Spinal cord (tissue), 10 donors: ENCODE results near the gene ANXA6. TPM values are rescaled to one million over a fixed set of nuclear protein-coding genes. Genes with fewer than 3 reads are reported as not detected.

Experiments
- DNase-seq, 6 donors: peaks; one replicate each; pipeline versions ENCODE4 v3.0.0 to v3.0.0-alpha.2; 2013 to 2015; ENCODE audit warnings: low spot score in 6 of 6, low read depth in 4 of 6
- H3K27ac ChIP-seq: one replicate; pipeline ENCODE4 v1.5.1; 2013; ENCODE audit warnings: low read depth, low read length, control low read depth
- H3K27me3 ChIP-seq: one replicate; pipeline ENCODE4 v1.6.1; 2013; ENCODE audit warnings: low read length; ENCODE audit not compliant: control insufficient read depth, insufficient read depth
- H3K36me3 ChIP-seq: one replicate; pipeline ENCODE4 v1.6.1; 2013; ENCODE audit warnings: low read length; ENCODE audit not compliant: control insufficient read depth, insufficient read depth
- H3K4me1 ChIP-seq: one replicate; pipeline ENCODE4 v1.6.1; 2013; ENCODE audit warnings: low read length; ENCODE audit not compliant: control insufficient read depth, insufficient read depth
- H3K4me3 ChIP-seq: one replicate; pipeline ENCODE4 v1.5.1; 2013; ENCODE audit warnings: low read depth, low read length, control low read depth
- H3K9me3 ChIP-seq: one replicate; pipeline ENCODE4 v1.6.1; 2013; ENCODE audit warnings: low read length; ENCODE audit not compliant: control insufficient read depth, insufficient read depth
- WGBS: methylation state at CpG from one replicate; pipeline ENCODE4 v1.1.5; 2013; ENCODE audit warnings: missing lambda C conversion rate; ENCODE audit not compliant: insufficient coverage; 5-methylcytosine and 5-hydroxymethylcytosine counted together
- polyA plus RNA-seq, 2 donors: library from polyadenylated mRNA; unstranded; fragments of 120-200 nt; gene quantifications; one replicate each; pipeline ENCODE4 v1.2.1, GENCODE V29; 2013; ENCODE audit not compliant: insufficient read length in 2 of 2
- total RNA-seq, 2 donors: library from RNA; depleted of rRNA in 1 of 2; stranded (reverse); fragments of 120-200 nt in 1 of 2; fragments of >200 nt in 1 of 2; gene quantifications; one replicate each; pipeline versions ENCODE4 v1.2.3 to v1.2.4, GENCODE V29; 2013 to 2014
- donor health status: healthy.

ANXA6 gene
- total and polyA plus RNA-seq, 4 donors = 215 to 301 (median 271) TPM

DNA sequence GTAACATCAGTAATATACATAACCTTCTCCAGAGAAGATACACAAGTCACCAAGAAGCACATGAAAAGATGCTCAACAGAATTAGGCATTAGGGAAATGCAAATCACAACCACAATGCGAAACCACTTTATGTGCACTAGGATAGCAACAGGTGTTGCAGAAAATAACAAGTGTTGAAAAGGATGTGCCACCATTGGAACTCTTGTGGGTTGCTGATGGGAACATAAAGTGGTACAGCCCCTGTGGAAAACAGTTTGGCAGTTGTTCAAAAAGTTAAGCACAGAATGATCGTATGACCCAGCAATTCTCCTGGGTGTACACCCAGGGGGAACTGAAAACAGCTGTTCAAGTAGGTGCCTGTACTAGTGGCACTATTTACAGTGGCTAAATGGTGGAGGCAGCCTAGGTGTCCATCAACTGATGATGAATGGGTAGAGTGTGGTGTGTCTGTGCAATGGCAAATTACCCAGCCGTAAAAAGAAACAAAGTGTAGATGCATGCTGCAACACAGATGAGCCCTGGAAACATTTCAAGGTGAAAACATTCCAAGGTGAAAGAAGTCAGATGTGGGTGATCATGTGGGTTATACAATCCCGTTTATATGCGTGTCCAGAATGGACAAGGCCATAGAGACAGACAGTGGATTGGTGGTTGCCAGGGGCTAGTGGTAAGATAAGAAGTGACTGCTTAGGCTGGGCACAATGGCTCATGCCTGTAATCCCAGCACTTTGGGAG lies 39.1 kb upstream of the ANXA6 start:
- Histone ChIP-seq H3K9me3 (no peaks in the 10 kb centered on the region), H3K4me1 (no peaks in the 10 kb centered on the region), H3K27ac (no peak overlapping the region), H3K36me3 (no peaks in the 10 kb centered on the region), H3K4me3 (no peak overlapping the region), H3K27me3 (no peaks in the 10 kb centered on the region)
- DNase-seq = no peak
- 88% methylated on average over 4 of the region's 5 CpGs for WGBS

DNA sequence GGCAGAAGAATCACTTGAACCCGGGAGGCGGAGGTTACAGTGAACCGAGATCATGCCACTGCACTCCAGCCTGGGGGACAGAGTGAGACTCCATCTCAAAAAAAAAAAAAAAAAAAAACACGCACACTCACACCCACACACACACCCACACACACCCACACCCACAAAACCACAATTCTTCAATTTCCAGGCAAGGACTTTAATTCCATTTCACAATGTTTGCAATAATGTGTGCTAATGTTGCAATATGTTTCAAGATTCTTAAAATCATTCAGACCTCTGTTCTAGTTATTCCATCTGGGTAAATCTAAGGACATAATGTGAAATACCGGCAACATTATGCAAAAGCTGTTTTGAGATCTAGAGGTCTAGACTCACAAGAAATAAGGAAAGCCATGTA lies 38.0 kb upstream of the ANXA6 start:
- WGBS = no CpG with 5 or more reads among the region's 5 CpGs
- no peak overlapping the region for H3K4me3 ChIP-seq
- no peak for DNase-seq
- no peaks in the 10 kb centered on the region for H3K27me3 ChIP-seq
- no peaks in the 10 kb centered on the region for H3K4me1 ChIP-seq
- no peak overlapping the region for H3K27ac ChIP-seq
- H3K9me3 ChIP-seq = no peaks in the 10 kb centered on the region
- H3K36me3 ChIP-seq = no peaks in the 10 kb centered on the region

DNA sequence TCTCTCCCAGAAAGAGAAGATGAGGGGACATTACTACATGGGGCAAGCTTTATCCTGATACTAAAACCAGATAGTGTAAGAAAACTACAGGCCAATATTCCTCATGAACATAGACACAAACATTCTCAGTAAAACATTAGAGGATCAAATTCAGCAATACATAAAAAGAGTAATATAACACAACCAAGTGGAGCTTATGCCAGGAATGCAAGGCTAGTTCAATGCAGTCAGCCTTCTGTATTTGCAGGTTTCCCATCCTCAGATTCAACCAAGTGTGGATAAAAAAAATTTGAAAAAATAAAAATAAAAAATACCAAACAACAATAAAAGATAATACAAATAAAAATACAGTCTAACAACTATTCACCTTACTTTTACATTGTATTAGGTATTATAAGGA lies 35.0 kb upstream of the ANXA6 start:
- peaks cover 2% of the 10 kb centered on the region for H3K9me3 ChIP-seq
- no peak overlapping the region for H3K4me3 ChIP-seq
- H3K27ac ChIP-seq = no peak overlapping the region
- no peak for DNase-seq
- H3K36me3 ChIP-seq = no peaks in the 10 kb centered on the region
- H3K27me3 ChIP-seq = no peaks in the 10 kb centered on the region
- no peaks in the 10 kb centered on the region for H3K4me1 ChIP-seq

DNA sequence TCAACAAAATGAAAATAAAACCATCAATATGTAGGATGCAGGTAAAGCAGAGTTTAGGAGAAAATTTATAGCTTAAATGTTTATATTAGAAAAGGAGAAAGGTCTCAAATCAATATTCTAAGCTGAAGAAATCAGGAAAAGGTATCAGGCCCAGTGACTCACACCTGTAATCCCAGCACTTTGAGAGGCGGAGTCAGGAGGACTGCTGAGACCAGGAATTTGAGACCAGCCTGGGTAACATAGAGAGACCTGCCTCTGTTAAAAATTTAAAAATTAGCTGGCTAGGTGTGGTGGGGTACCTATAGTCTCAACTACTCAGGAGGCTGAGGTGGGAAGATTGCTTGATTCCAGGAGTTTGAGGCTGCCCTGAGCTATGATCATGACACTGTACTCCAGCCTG lies 34.1 kb upstream of the ANXA6 start:
- Histone ChIP-seq H3K9me3 (peaks cover 2% of the 10 kb centered on the region), H3K27me3 (no peaks in the 10 kb centered on the region), H3K4me1 (no peaks in the 10 kb centered on the region), H3K27ac (no peak overlapping the region), H3K4me3 (no peak overlapping the region), H3K36me3 (no peaks in the 10 kb centered on the region)
- WGBS = 100% methylated on average over 1 of the region's 1 CpG
- no peak for DNase-seq

GRCh38 chr5:151189151-151189550 lies 31.6 kb upstream of the ANXA6 start:
- Histone ChIP-seq H3K27ac (no peak overlapping the region), H3K36me3 (no peaks in the 10 kb centered on the region), H3K4me1 (peaks cover 3% of the 10 kb centered on the region), H3K4me3 (no peak overlapping the region), H3K9me3 (peaks cover 2% of the 10 kb centered on the region), H3K27me3 (no peaks in the 10 kb centered on the region)
- DNase-seq = no peak
- no CpG with 5 or more reads among the region's 2 CpGs for WGBS

GRCh38 chr5:151186538-151186937 lies 29.0 kb upstream of the ANXA6 start:
- 70% methylated on average over 4 of the region's 4 CpGs for WGBS
- Histone ChIP-seq H3K9me3 (peaks cover 2% of the 10 kb centered on the region), H3K27ac (no peak overlapping the region), H3K27me3 (no peaks in the 10 kb centered on the region), H3K36me3 (no peaks in the 10 kb centered on the region), H3K4me1 (peaks cover 3% of the 10 kb centered on the region), H3K4me3 (no peak overlapping the region)
- no peak for DNase-seq

DNA sequence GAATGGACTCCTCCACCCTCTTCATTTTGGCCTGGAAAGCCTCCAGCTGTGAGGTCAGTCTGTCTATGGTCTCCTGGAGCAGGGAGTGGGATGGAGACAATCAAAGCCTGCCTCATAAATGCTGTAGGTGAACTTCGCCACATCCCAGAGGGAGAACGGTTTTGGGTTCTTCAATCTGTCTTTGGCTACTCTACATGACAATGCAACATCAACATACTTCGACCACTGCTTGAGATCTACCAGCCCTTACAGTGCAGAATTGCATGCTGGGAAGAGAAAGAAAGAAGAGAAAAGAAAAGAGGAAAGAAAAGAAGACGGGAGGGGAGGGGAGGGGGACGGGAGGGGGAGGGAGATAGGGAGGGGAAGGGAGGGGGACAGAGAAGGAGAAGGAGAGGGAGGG lies 28.5 kb upstream of the ANXA6 start:
- Histone ChIP-seq H3K27me3 (no peaks in the 10 kb centered on the region), H3K4me1 (peaks cover 3% of the 10 kb centered on the region), H3K9me3 (peaks cover 2% of the 10 kb centered on the region), H3K36me3 (no peaks in the 10 kb centered on the region), H3K4me3 (no peak overlapping the region), H3K27ac (no peak overlapping the region)
- WGBS = no CpG with 5 or more reads among the region's 5 CpGs
- DNase-seq = no peak

GRCh38 chr5:151184316-151185042 lies 26.9 kb upstream of the ANXA6 start:
- no CpG with 5 or more reads among the region's 10 CpGs for WGBS
- H3K27ac ChIP-seq = no peak overlapping the region
- H3K36me3 ChIP-seq = no peaks in the 10 kb centered on the region
- H3K9me3 ChIP-seq = no peaks in the 10 kb centered on the region
- H3K27me3 ChIP-seq = no peaks in the 10 kb centered on the region
- H3K4me1 ChIP-seq = peaks cover 3% of the 10 kb centered on the region
- no peak for DNase-seq
- H3K4me3 ChIP-seq = no peak overlapping the region

GRCh38 chr5:151183456-151184245 lies 26.1 kb upstream of the ANXA6 start:
- no peak overlapping the region for H3K27ac ChIP-seq
- H3K36me3 ChIP-seq = no peaks in the 10 kb centered on the region
- H3K4me3 ChIP-seq = no peak overlapping the region
- no peaks in the 10 kb centered on the region for H3K9me3 ChIP-seq
- H3K27me3 ChIP-seq = no peaks in the 10 kb centered on the region
- no peak for DNase-seq
- 67% methylated on average over 7 of the region's 7 CpGs for WGBS
- H3K4me1 ChIP-seq = peaks cover 3% of the 10 kb centered on the region
